HepG2 (cell line): ENCODE results near the gene C2CD3. TPM values are rescaled to one million over a fixed set of nuclear protein-coding genes. Genes with fewer than 3 reads are reported as not detected.

ENCODE experiments used
- ATAC-seq: fragments of 200-7000 bp; cut with Tn5 transposase; 3 replicates; pipeline ENCODE4 v1.9.1; 2020; ENCODE audit warnings: mild to moderate bottlenecking, moderate library complexity
- BruUV-seq: library from RNA; stranded (reverse); fragments of 400-500 nt; replicated peaks from 2 replicates; lab custom pipeline; 2021; lab: Mats Ljungman, UMichigan
- CTCF ChIA-PET: fragments of 300-600 bp; formaldehyde crosslinking; extraction: SDS; loops from one replicate; lab custom pipeline; 2021; ENCODE audit warnings: low total read pairs, inconsistent platforms, low intra/inter-chr PET ratio; lab: Yijun Ruan, JAX
- POLR2A ChIA-PET: fragments of 350-600 bp; sonication (Branson Sonifier 250); formaldehyde crosslinking; loops from one replicate; lab custom pipeline; 2020; ENCODE audit warnings: antibody characterized with exemption, inconsistent platforms; lab: Yijun Ruan, JAX
- DNase-seq: peaks from one replicate; pipeline ENCODE4 v3.0.0-alpha.2; 2015; ENCODE audit warnings: low spot score
- FAIRE-seq: peaks from 3 replicates; lab custom pipeline; 2011; peaks lifted over from hg19 to GRCh38; lab: Jason Lieb, UNC
- H2AFZ ChIP-seq: one replicate; pipeline ENCODE4 v1.6.1; 2011; ENCODE audit warnings: low read length, inconsistent platforms
- H3K27ac ChIP-seq: fragments of 300-600 bp; 3 replicates; pipeline ENCODE4 v1.8.0; 2011; ENCODE audit warnings: mixed run types, mild to moderate bottlenecking, mixed read lengths, low read length, inconsistent platforms; ENCODE audit not compliant: insufficient read depth; ENCODE audit errors: extremely low read length
- H3K27me3 ChIP-seq, 2 experiments: fragments of 200-600 bp in 1 of 2; 2 replicates in 1 of 2; 3 replicates in 1 of 2; pipeline versions ENCODE4 v1.6.0 to v1.8.0; 2011; ENCODE audit warnings: low read length in 2 of 2, mild to moderate bottlenecking in 2 of 2, moderate library complexity in 2 of 2, inconsistent platforms in 1 of 2; ENCODE audit not compliant: insufficient read depth in 2 of 2, control insufficient read depth in 1 of 2
- H3K36me3 ChIP-seq, 2 experiments: fragments of 200-600 bp in 1 of 2; replicated peaks in 1 of 2; 2 replicates in 1 of 2; 3 replicates in 1 of 2; pipeline versions ENCODE4 v1.5.1 to v1.8.0; 2011; ENCODE audit warnings: low read length in 2 of 2, inconsistent platforms in 1 of 2; ENCODE audit not compliant: insufficient read depth in 2 of 2, control insufficient read depth in 1 of 2
- H3K4me1 ChIP-seq: 2 replicates; pipeline ENCODE4 v1.5.1; 2012; ENCODE audit warnings: low read length, inconsistent platforms; ENCODE audit not compliant: insufficient read depth
- H3K4me2 ChIP-seq: 2 replicates; pipeline ENCODE4 v1.6.0; 2011; ENCODE audit warnings: low read depth, low read length, inconsistent platforms
- H3K4me3 ChIP-seq, 3 experiments: fragments of 200-600 bp in 1 of 3; sonication (generic), shearing (Covaris generic) in 1 of 3; replicated peaks in 1 of 3; 2 replicates each; pipeline ENCODE4 v1.5.1; 2011 to 2016; ENCODE audit warnings: low read length in 3 of 3, inconsistent platforms in 2 of 3, low read depth in 2 of 3, mild to moderate bottlenecking in 2 of 3, control low read depth in 1 of 3, mixed read lengths in 1 of 3; ENCODE audit not compliant: insufficient read depth in 1 of 3
- H3K79me2 ChIP-seq: one replicate; pipeline ENCODE4 v1.6.1; 2011; ENCODE audit warnings: low read length, inconsistent platforms; ENCODE audit not compliant: insufficient read depth
- H3K9ac ChIP-seq: 2 replicates; pipeline ENCODE4 v1.6.0; 2011; ENCODE audit warnings: mild to moderate bottlenecking, low read depth, low read length, inconsistent platforms; ENCODE audit not compliant: insufficient read depth
- H3K9me3 ChIP-seq: 2 replicates; pipeline ENCODE4 v1.5.1; 2012; ENCODE audit warnings: mild to moderate bottlenecking, low read length
- H4K20me1 ChIP-seq: 2 replicates; pipeline ENCODE4 v1.6.0; 2011; ENCODE audit warnings: inconsistent platforms, mild to moderate bottlenecking, low read length, moderate library complexity; ENCODE audit not compliant: insufficient read depth
- FOXM1 ChIP-seq: sonication (generic); formaldehyde crosslinking; IDR thresholded peaks from 2 replicates; pipeline ENCODE4 v1.5.0; 2020; ENCODE audit warnings: missing genetic modification reagents
- JUN ChIP-seq: sonication (generic); formaldehyde crosslinking; IDR thresholded peaks from 2 replicates; pipeline ENCODE4 v1.4.0; 2020; ENCODE audit warnings: mild to moderate bottlenecking, missing genetic modification reagents
- RBAK ChIP-seq: sonication (generic); formaldehyde crosslinking; IDR thresholded peaks from 2 replicates; pipeline ENCODE4 v1.5.1; 2020; ENCODE audit warnings: mild to moderate bottlenecking, missing genetic modification reagents
- ZBTB8A ChIP-seq: sonication (generic); formaldehyde crosslinking; IDR thresholded peaks from 2 replicates; pipeline ENCODE4 v1.4.0; 2020; ENCODE audit warnings: mild to moderate bottlenecking, low read depth, missing genetic modification reagents, borderline replicate concordance
- ZC3H4 ChIP-seq: sonication (generic); formaldehyde crosslinking; IDR thresholded peaks from 2 replicates; pipeline ENCODE4 v1.4.0; 2020; ENCODE audit warnings: missing genetic modification reagents, borderline replicate concordance
- ZNF235 ChIP-seq: sonication (generic); formaldehyde crosslinking; IDR thresholded peaks from 2 replicates; pipeline ENCODE4 v1.8.1; 2023; ENCODE audit warnings: mild to moderate bottlenecking, missing genetic modification reagents, borderline replicate concordance
- WGBS: methylation state at CpG from one replicate; pipeline ENCODE4 v1.1.6; 2017; ENCODE audit warnings: low lambda C conversion rate; 5-methylcytosine and 5-hydroxymethylcytosine counted together
- in situ Hi-C: cut with HindIII; loops from 2 replicates; pipeline ENCODE4 v1.10.0; 2017; ENCODE audit warnings: low pct_unique_long_range_greater_than_20kb; ENCODE audit not compliant: extremely low pct_ligation_motif_present
- intact Hi-C: fragments of 100-400 bp; cut with micrococcal nuclease; formaldehyde crosslinking; loops from one replicate; pipeline ENCODE4 v1.10.0; 2022; ENCODE audit not compliant: unreplicated experiment
- polyA plus RNA-seq, 8 experiments: library from polyadenylated mRNA; depleted of rRNA in 3 of 8; stranded (reverse) in 7 of 8; unstranded in 1 of 8; fragments of >200 nt; fragmentation: Illumina TruSeq in 4 of 8; extraction: Trizol in 4 of 8; gene quantifications; 2 replicates each; pipeline versions ENCODE4 v1.2.1 to v1.2.3, GENCODE V29; 2011 to 2016; ENCODE audit warnings: low read depth in 4 of 8, missing spikeins in 1 of 8, mixed read lengths in 1 of 8; ENCODE audit not compliant: insufficient read depth in 1 of 8
- total RNA-seq, 5 experiments: library from RNA; depleted of rRNA; stranded (reverse); fragments of >200 nt; fragmentation: Illumina TruSeq; extraction: Trizol; gene quantifications; 2 replicates each; pipeline ENCODE4 v1.2.3, GENCODE V29; 2016; ENCODE audit warnings: low read depth in 1 of 5

The C2CD3 gene
- total and polyA plus RNA-seq, 2 of the 13 experiments (the other 11 are each of a cell fraction or from before 2014, with no cell fraction given), result 5.5 to 6.4 TPM

GRCh38 chr11:73998846-73999575, 171.8 kb downstream of the C2CD3 start:
- no peak for FAIRE-seq
- no TSS peak for BruUV-seq

GRCh38 chr11:73997120-73997770, 173.6 kb downstream of the C2CD3 start:
- H3K9me3 ChIP-seq, result no peaks in the 10 kb centered on the region
- no peaks in the 10 kb centered on the region for H3K79me2 ChIP-seq
- ChIA-PET CTCF (no interaction called here), POLR2A (no interaction called here)
- no TSS peak for BruUV-seq
- H3K9ac ChIP-seq, result no peak overlapping the region
- H3K4me2 ChIP-seq, result no peak overlapping the region
- no peak for TF ChIP-seq FOXM1
- DNase-seq (no peak), ATAC-seq (no peak), FAIRE-seq (no peak)
- 40% methylated on average over 6 of the region's 6 CpGs for WGBS
- no peaks in the 10 kb centered on the region for H3K36me3 ChIP-seq
- no peaks in the 10 kb centered on the region for H3K27me3 ChIP-seq
- intact Hi-C loops, result no loop called here
- no peaks in the 10 kb centered on the region for H4K20me1 ChIP-seq
- H3K27ac ChIP-seq, result no peak overlapping the region
- in situ Hi-C loops, result no loop called here
- H3K4me3 ChIP-seq, result no peak overlapping the region
- H2AFZ ChIP-seq, result no peak overlapping the region
- H3K4me1 ChIP-seq, result peaks cover 11% of the 10 kb centered on the region

More at GRCh38 chr11:73998846-73999575, 171.8 kb downstream of the C2CD3 start:
- Histone ChIP-seq H4K20me1 (no peaks in the 10 kb centered on the region), H3K79me2 (no peaks in the 10 kb centered on the region), H3K27me3 (no peaks in the 10 kb centered on the region), H2AFZ (no peak overlapping the region), H3K4me3 (no peak overlapping the region), H3K27ac (no peak overlapping the region), H3K36me3 (no peaks in the 10 kb centered on the region), H3K4me1 (peaks cover 15% of the 10 kb centered on the region), H3K4me2 (no peak overlapping the region), H3K9me3 (no peaks in the 10 kb centered on the region)
- ChIA-PET POLR2A (no interaction called here), CTCF (no interaction called here)
- 75% methylated on average over 13 of the region's 13 CpGs for WGBS
- ATAC-seq (no peak), DNase-seq (no peak)
- in situ Hi-C loops, result no loop called here
- no peak for TF ChIP-seq ZNF235 (CRISPR knock-in tag)
- TF ChIP-seq JUN (CRISPR knock-in tag), result no peak
- no peak for TF ChIP-seq RBAK
- no peak for TF ChIP-seq ZC3H4 (CRISPR knock-in tag)
- TF ChIP-seq ZBTB8A (CRISPR knock-in tag), result no peak
- TF ChIP-seq, all 625 proteins: peak for 0
- no peak overlapping the region for H3K9ac ChIP-seq
- intact Hi-C loops, result no loop called here
